Measurements from ENCODE around the gene PGPEP1. TPM values are rescaled to one million over a fixed set of nuclear protein-coding genes. Genes with fewer than 3 reads are reported as not detected.

PGPEP1 gene
- total and polyA plus RNA-seq, 10 donors, result 9.3 to 65.6 (median 37.4) TPM

GRCh38 chr19:18412610-18413239, 72.3 kb downstream of the PGPEP1 start:
- TF ChIP-seq POLR2A (IDR thresholded peaks at IDR 0.05), result no peak
- no peak for TF ChIP-seq CTCF (IDR thresholded peaks at IDR 0.05 in 8 of 11, conservative IDR thresholded peaks at IDR 0.05 in 3 of 11)
- no peak for TF ChIP-seq POLR2AphosphoS5 (IDR thresholded peaks at IDR 0.05)
- 78 to 89% (median 81%) methylated on average over 15 to 16 of the region's 16 CpGs for WGBS, 5 donors
- DNase-seq, result no peak
- no peaks in the 10 kb centered on the region for H3K36me3 ChIP-seq
- H3K4me3 ChIP-seq, result no peak overlapping the region
- intact Hi-C loops (cut with DNase I; ENCODE audit: low total_unique reads), result loop anchor here (5.0 kb wide), 1 partner anchor 65 kb away; no protein-coding TSS in a partner anchor
- peaks cover 0 to 61% (median 7%) of the 10 kb centered on the region in 7 donors for H3K27me3 ChIP-seq (replicated peaks in 1 of 7)
- no peak overlapping the region for H3K27ac ChIP-seq
- H3K9me3 ChIP-seq, result no peaks in the 10 kb centered on the region
- H3K4me1 ChIP-seq, result peaks cover 33 to 74% (median 55%) of the 10 kb centered on the region in 6 donors

GRCh38 chr19:18414504-18415177, 74.2 kb downstream of the PGPEP1 start:
- H3K4me3 ChIP-seq, result peak overlapping the region in 3 of 8 donors; percentile 19 to 57 (median 26)
- no peak for TF ChIP-seq POLR2AphosphoS5 (IDR thresholded peaks at IDR 0.05)
- no peak for TF ChIP-seq POLR2A (IDR thresholded peaks at IDR 0.05)
- no peak for TF ChIP-seq CTCF (IDR thresholded peaks at IDR 0.05 in 8 of 11, conservative IDR thresholded peaks at IDR 0.05 in 3 of 11)
- 10 to 13% (median 13%) methylated on average over 10 to 11 of the region's 11 CpGs for WGBS, 5 donors
- no peaks in the 10 kb centered on the region for H3K36me3 ChIP-seq
- peaks cover 0 to 76% (median 11%) of the 10 kb centered on the region in 7 donors for H3K27me3 ChIP-seq (replicated peaks in 1 of 7)
- intact Hi-C loops (cut with DNase I; ENCODE audit: low total_unique reads), result loop anchor here (5.0 kb wide), 1 partner anchor 67 kb away; no protein-coding TSS in a partner anchor
- peak overlapping the region; percentile 69 to 94 (median 90) for H3K27ac ChIP-seq
- H3K4me1 ChIP-seq, result peaks cover 46 to 71% (median 60%) of the 10 kb centered on the region in 6 donors
- DNase-seq, result peak; percentile 78
- no peaks in the 10 kb centered on the region for H3K9me3 ChIP-seq

GRCh38 chr19:18415178-18415867, 74.9 kb downstream of the PGPEP1 start:
- Histone ChIP-seq H3K27ac (peak overlapping the region; percentile 69 to 94 (median 90)), H3K36me3 (no peaks in the 10 kb centered on the region), H3K27me3 (replicated peaks in 1 of 7) (peaks cover 0 to 83% (median 11%) of the 10 kb centered on the region in 7 donors), H3K4me1 (peaks cover 47 to 75% (median 64%) of the 10 kb centered on the region in 6 donors), H3K9me3 (no peaks in the 10 kb centered on the region), H3K4me3 (peak overlapping the region in 4 of 8 donors; percentile 16 to 57 (median 22))
- intact Hi-C loops (cut with DNase I; ENCODE audit: low total_unique reads), result no loop called here
- peak; percentile 85 for DNase-seq
- WGBS, 5 donors, result 4 to 10% (median 5%) methylated on average over 22 to 25 of the region's 25 CpGs
- TF ChIP-seq POLR2A (IDR thresholded peaks at IDR 0.05) (peak in 1 of 3 donors; percentile 23), POLR2AphosphoS5 (IDR thresholded peaks at IDR 0.05) (peak; percentile 38 to 89 (median 88)), CTCF (IDR thresholded peaks at IDR 0.05 in 8 of 11, conservative IDR thresholded peaks at IDR 0.05 in 3 of 11) (no peak)
